ENCODE measurements around the gene RPS15. TPM values are rescaled to one million over a fixed set of nuclear protein-coding genes. Genes with fewer than 3 reads are reported as not detected.

Gene RPS15
- total RNA-seq, 1 donor from 2014 or later: 1,918 TPM

DNA sequence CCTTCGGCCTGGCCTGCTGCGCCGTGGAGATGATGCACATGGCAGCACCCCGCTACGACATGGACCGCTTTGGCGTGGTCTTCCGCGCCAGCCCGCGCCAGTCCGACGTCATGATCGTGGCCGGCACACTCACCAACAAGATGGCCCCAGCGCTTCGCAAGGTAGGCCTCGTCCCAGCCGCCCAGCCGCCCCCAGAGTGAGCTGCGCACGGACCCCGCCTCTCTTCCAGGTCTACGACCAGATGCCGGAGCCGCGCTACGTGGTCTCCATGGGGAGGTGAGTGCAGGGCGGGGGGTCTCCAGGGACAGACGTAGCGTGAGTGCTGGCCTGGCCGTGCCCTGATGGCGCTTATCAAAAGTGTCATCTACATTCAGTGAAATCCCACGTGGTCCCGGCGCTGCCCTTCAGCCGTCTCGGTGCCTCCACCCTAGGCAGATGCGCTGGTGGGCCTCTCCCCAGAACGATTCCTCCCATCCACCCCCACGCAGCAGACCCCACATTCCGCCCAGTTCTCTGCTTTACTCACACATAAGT is 47.2 kb upstream of the RPS15 start:
- no peaks in the 10 kb centered on the region for H3K4me1 ChIP-seq
- no peak overlapping the region for H3K4me3 ChIP-seq
- peaks cover 3% of the 10 kb centered on the region for H3K4me1 Mint-ChIP-seq
- no peak overlapping the region for H3K4me3 Mint-ChIP-seq
- H3K27me3 ChIP-seq: no peaks in the 10 kb centered on the region
- H3K4me2 ChIP-seq: no peak overlapping the region
- no peak for TF ChIP-seq EZH2 (IDR thresholded peaks at IDR 0.05)
- TF ChIP-seq, protein P1, sequence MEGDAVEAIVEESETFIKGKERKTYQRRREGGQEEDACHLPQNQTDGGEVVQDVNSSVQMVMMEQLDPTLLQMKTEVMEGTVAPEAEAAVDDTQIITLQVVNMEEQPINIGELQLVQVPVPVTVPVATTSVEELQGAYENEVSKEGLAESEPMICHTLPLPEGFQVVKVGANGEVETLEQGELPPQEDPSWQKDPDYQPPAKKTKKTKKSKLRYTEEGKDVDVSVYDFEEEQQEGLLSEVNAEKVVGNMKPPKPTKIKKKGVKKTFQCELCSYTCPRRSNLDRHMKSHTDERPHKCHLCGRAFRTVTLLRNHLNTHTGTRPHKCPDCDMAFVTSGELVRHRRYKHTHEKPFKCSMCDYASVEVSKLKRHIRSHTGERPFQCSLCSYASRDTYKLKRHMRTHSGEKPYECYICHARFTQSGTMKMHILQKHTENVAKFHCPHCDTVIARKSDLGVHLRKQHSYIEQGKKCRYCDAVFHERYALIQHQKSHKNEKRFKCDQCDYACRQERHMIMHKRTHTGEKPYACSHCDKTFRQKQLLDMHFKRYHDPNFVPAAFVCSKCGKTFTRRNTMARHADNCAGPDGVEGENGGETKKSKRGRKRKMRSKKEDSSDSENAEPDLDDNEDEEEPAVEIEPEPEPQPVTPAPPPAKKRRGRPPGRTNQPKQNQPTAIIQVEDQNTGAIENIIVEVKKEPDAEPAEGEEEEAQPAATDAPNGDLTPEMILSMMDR (IDR thresholded peaks at IDR 0.05): no peak
- TF ChIP-seq EZH2phosphoT487 (IDR thresholded peaks at IDR 0.05): no peak
- no peak overlapping the region for H3K27ac Mint-ChIP-seq
- H3K9ac ChIP-seq: no peak overlapping the region
- no peak overlapping the region for H3K27ac ChIP-seq
- H3K36me3 ChIP-seq: no peaks in the 10 kb centered on the region
- H2AFZ ChIP-seq (replicated peaks): no peak overlapping the region
- H3K9me3 ChIP-seq (ENCODE audit: low read depth): no peaks in the 10 kb centered on the region
- no peaks in the 10 kb centered on the region for H3K79me2 ChIP-seq (ENCODE audit: low read depth)
- peaks cover 16% of the 10 kb centered on the region for H3K36me3 Mint-ChIP-seq
- H3K27me3 Mint-ChIP-seq (ENCODE audit: insufficient read depth, low read depth): peaks cover 3% of the 10 kb centered on the region
- H3F3A ChIP-seq (ENCODE audit: low read depth): peaks cover 5% of the 10 kb centered on the region
- no peaks in the 10 kb centered on the region for H3K9me3 Mint-ChIP-seq
- peaks cover 6% of the 10 kb centered on the region for H4K20me1 ChIP-seq (ENCODE audit: low read depth)
- no peak for DNase-seq (ENCODE audit: low spot score)

DNA sequence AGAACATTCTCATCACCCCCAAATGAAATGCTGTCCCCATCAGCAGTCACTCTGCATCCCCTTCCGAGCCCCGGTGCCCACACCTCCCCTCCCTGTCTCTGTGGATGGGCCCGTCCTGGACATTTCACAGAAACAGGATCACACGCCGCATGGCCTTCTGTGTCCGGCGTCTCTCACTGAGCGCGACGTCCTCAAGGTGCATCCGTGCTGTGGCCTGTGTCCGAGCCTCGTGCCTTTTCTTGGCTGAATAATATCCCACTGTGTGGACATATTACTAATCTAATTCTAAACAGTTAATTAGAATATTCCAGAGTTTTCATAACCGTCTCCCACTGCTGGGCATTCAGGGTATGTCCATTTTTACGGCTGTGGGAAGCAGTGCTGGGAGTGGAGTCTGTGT is 45.8 kb upstream of the RPS15 start:
- Histone ChIP-seq H3K36me3 (no peaks in the 10 kb centered on the region), H3K9me3 (ENCODE audit: low read depth) (no peaks in the 10 kb centered on the region), H3K27me3 (no peaks in the 10 kb centered on the region), H3K4me1 (no peaks in the 10 kb centered on the region), H3K4me2 (no peak overlapping the region), H3K27ac (no peak overlapping the region), H3K4me3 (no peak overlapping the region), H3K9ac (no peak overlapping the region), H2AFZ (replicated peaks) (no peak overlapping the region), H4K20me1 (ENCODE audit: low read depth) (peaks cover 13% of the 10 kb centered on the region), H3K79me2 (ENCODE audit: low read depth) (no peaks in the 10 kb centered on the region), H3F3A (ENCODE audit: low read depth) (peaks cover 5% of the 10 kb centered on the region)
- no peaks in the 10 kb centered on the region for H3K4me1 Mint-ChIP-seq
- no peak for TF ChIP-seq EZH2phosphoT487 (IDR thresholded peaks at IDR 0.05)
- TF ChIP-seq EZH2 (IDR thresholded peaks at IDR 0.05): no peak
- TF ChIP-seq, protein P1 (IDR thresholded peaks at IDR 0.05): no peak
- H3K27me3 Mint-ChIP-seq (ENCODE audit: insufficient read depth, low read depth): peaks cover 3% of the 10 kb centered on the region
- no peak for DNase-seq (ENCODE audit: low spot score)
- peaks cover 16% of the 10 kb centered on the region for H3K36me3 Mint-ChIP-seq
- no peak overlapping the region for H3K27ac Mint-ChIP-seq
- H3K9me3 Mint-ChIP-seq: no peaks in the 10 kb centered on the region
- no peak overlapping the region for H3K4me3 Mint-ChIP-seq

DNA sequence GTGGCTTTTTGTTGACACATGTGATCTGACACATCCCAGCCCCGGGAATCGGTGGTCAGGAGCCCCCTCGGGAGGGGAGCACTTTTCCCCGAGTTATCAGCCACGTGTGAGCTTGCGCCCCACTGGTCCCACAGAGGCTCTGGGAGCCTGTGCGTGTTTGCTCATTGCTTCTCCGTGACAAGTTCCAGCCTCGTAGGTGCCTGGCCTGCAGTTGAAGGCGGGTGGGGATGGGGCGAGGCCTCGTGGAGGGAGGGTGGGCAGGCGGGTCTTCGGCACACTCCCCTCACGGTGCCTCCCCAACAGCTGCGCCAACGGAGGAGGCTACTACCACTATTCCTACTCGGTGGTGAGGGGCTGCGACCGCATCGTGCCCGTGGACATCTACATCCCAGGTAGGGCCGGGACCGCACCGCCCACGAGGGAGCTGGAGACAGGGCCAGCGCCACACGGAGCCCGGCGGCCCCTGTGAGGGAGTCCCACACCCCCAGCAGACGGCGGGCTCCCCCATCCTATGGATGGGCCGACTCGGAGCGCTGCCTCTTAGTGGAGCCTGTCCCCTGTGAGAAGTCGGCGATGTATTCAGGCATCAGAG is 45.2 kb upstream of the RPS15 start:
- Histone ChIP-seq H3F3A (ENCODE audit: low read depth) (peaks cover 5% of the 10 kb centered on the region), H3K9me3 (ENCODE audit: low read depth) (no peaks in the 10 kb centered on the region), H3K27me3 (no peaks in the 10 kb centered on the region), H3K4me3 (no peak overlapping the region), H4K20me1 (ENCODE audit: low read depth) (peaks cover 15% of the 10 kb centered on the region), H2AFZ (replicated peaks) (no peak overlapping the region), H3K36me3 (no peaks in the 10 kb centered on the region), H3K9ac (no peak overlapping the region), H3K4me1 (no peaks in the 10 kb centered on the region), H3K79me2 (ENCODE audit: low read depth) (no peaks in the 10 kb centered on the region), H3K4me2 (no peak overlapping the region), H3K27ac (no peak overlapping the region)
- Mint-ChIP-seq H3K4me1 (no peaks in the 10 kb centered on the region), H3K36me3 (peaks cover 16% of the 10 kb centered on the region), H3K27me3 (ENCODE audit: insufficient read depth, low read depth) (peaks cover 5% of the 10 kb centered on the region), H3K27ac (no peak overlapping the region), H3K4me3 (no peak overlapping the region), H3K9me3 (no peaks in the 10 kb centered on the region)
- TF ChIP-seq EZH2phosphoT487 (IDR thresholded peaks at IDR 0.05): no peak
- no peak for DNase-seq (ENCODE audit: low spot score)

DNA sequence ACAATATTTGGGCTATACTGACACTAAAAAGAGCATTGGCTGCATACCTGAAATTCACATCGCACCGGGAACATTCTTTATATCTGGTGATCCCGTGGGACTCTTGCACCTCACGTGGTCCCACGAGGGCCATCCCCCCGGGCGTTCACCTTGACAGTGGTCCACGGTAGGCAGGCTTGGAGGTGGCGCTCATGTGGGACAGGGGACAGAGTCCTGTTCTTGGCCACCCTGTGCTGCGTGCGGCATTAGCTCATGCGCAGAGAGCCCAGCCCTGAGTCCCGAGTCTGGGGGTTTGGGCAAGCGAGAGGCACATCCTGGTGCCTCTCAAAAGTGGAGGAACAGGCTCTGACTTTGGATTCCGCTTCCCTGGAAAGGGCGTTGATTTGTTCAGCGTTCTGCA is 44.4 kb upstream of the RPS15 start:
- no peak overlapping the region for H3K4me3 Mint-ChIP-seq
- no peak overlapping the region for H3K4me3 ChIP-seq
- H3K4me2 ChIP-seq: no peak overlapping the region
- no peaks in the 10 kb centered on the region for H3K9me3 Mint-ChIP-seq
- no peak for DNase-seq (ENCODE audit: low spot score)
- no peaks in the 10 kb centered on the region for H3K4me1 ChIP-seq
- no peaks in the 10 kb centered on the region for H3K36me3 ChIP-seq
- H3K9me3 ChIP-seq (ENCODE audit: low read depth): no peaks in the 10 kb centered on the region
- no peak overlapping the region for H2AFZ ChIP-seq (replicated peaks)
- peaks cover 15% of the 10 kb centered on the region for H3K36me3 Mint-ChIP-seq
- peak overlapping the region; percentile 13 for H3K27ac ChIP-seq
- peaks cover 15% of the 10 kb centered on the region for H4K20me1 ChIP-seq (ENCODE audit: low read depth)
- TF ChIP-seq EZH2phosphoT487 (IDR thresholded peaks at IDR 0.05) (no peak), EZH2 (IDR thresholded peaks at IDR 0.05) (no peak)
- TF ChIP-seq, protein P1 (IDR thresholded peaks at IDR 0.05): no peak
- peaks cover 3% of the 10 kb centered on the region for H3K27me3 Mint-ChIP-seq (ENCODE audit: insufficient read depth, low read depth)
- no peak overlapping the region for H3K27ac Mint-ChIP-seq
- H3K27me3 ChIP-seq: no peaks in the 10 kb centered on the region
- H3F3A ChIP-seq (ENCODE audit: low read depth): peaks cover 2% of the 10 kb centered on the region
- H3K4me1 Mint-ChIP-seq: peaks cover 2% of the 10 kb centered on the region
- no peak overlapping the region for H3K9ac ChIP-seq
- no peaks in the 10 kb centered on the region for H3K79me2 ChIP-seq (ENCODE audit: low read depth)

All from neural progenitor cell (in vitro differentiated cells).